Neural crest cell (in vitro differentiated cells): ENCODE results near the gene SREBF2. TPM values are rescaled to one million over a fixed set of nuclear protein-coding genes. Genes with fewer than 3 reads are reported as not detected.

ENCODE experiments used
- DNase-seq: peaks from one replicate; pipeline ENCODE4 v3.0.0; 2021; ENCODE audit warnings: low read depth, mixed read lengths, low spot score
- H3K27ac Mint-ChIP-seq: one replicate; pipeline ENCODE4 v1.8.0; 2021; ENCODE audit warnings: mild to moderate bottlenecking, mixed read lengths; ENCODE audit not compliant: unreplicated experiment
- H3K27me3 Mint-ChIP-seq: 2 replicates; pipeline ENCODE4 v1.8.0; 2021; ENCODE audit warnings: low read depth, mild to moderate bottlenecking, mixed read lengths
- H3K36me3 Mint-ChIP-seq: 2 replicates; pipeline ENCODE4 v1.8.0; 2021; ENCODE audit warnings: low read depth, mild to moderate bottlenecking, mixed read lengths
- H3K4me1 Mint-ChIP-seq: 2 replicates; pipeline ENCODE4 v1.8.0; 2021; ENCODE audit warnings: mixed read lengths
- H3K4me3 Mint-ChIP-seq: one replicate; pipeline ENCODE4 v1.8.0; 2021; ENCODE audit warnings: mild to moderate bottlenecking, mixed read lengths
- H3K9me3 Mint-ChIP-seq: 2 replicates; pipeline ENCODE4 v1.8.0; 2021; ENCODE audit warnings: mixed read lengths
- CTCF ChIP-seq: fragments of 200-600 bp; sonication (generic); conservative IDR thresholded peaks from 2 replicates; pipeline ENCODE4 v1.5.0; 2021; ENCODE audit warnings: antibody characterized with exemption, mild to moderate bottlenecking
- total RNA-seq: library from RNA; stranded (reverse); gene quantifications from 2 replicates; pipeline ENCODE4 v1.2.1, GENCODE V29; 2021

SREBF2 gene
- total RNA-seq, 1 donor from 2014 or later, result 209 TPM

DNA sequence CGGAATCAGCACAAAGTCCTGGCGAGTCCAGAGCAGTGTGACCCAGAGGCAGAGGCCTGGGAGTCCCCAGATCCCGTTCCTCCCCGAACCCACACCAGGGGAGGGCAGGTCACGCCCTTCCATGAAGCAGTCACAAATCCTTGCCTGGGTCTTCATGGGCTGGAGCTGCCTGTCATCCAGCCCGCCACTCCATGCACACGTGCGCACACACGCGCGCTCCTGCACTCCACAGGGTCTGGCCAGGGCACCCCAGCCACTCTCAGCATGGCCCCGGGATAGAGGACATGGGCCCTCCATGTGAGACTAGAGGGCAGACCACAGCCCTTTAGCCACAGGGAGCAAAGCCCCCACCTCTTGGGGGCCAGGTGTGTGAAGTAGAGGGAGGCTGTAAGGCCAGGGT is 99.4 kb downstream of the SREBF2 start:
- Mint-ChIP-seq H3K4me1 (peaks cover 16% of the 10 kb centered on the region), H3K36me3 (no peaks in the 10 kb centered on the region), H3K4me3 (peak overlapping the region; percentile 54), H3K9me3 (no peaks in the 10 kb centered on the region), H3K27ac (no peak overlapping the region), H3K27me3 (peaks cover 18% of the 10 kb centered on the region)
- TF ChIP-seq CTCF, result no peak
- DNase-seq, result no peak

DNA sequence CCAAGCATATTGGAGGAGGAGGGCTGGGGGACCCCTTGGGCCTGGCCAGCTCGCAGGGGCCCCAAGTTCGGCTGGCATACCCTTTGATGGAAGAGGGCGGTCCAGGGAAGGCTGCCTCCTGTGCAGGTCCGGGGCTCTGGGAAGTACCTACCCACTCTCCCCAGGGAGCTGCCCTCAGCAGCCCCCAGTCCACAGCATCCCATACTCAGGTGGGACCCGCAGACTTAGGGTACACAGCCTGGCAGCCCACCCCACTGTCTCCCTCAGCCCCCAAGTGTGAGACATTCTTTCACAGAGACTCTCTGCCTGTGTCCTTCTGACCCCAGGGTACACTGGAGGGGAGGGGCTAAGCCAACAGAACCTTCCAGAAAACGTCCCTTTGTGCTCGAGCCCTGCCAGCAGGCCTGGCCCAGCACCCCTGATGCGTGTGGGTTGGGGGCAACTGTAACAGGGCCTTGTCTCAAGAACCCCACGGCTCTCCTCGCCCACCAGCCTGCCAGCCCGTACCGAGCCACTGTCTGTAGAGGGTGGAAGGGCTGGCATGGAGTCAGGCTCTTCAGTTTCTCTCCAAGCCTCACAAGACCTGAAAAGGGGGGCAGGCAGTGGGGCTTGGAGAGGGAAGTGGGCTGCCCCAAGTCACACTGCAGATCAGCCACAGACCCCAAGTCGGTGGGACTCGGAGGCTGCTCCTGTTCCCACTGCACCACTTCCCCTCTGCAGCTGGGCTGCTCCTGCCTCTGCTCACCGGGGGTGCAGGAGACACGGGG is 100.7 kb downstream of the SREBF2 start:
- Mint-ChIP-seq H3K27ac (peak overlapping the region; percentile 19), H3K27me3 (peaks cover 6% of the 10 kb centered on the region), H3K4me3 (no peak overlapping the region), H3K9me3 (no peaks in the 10 kb centered on the region), H3K36me3 (no peaks in the 10 kb centered on the region), H3K4me1 (peaks cover 6% of the 10 kb centered on the region)
- TF ChIP-seq CTCF, result no peak
- no peak for DNase-seq

- no peak overlapping the region for H3K27ac Mint-ChIP-seq
- no peak overlapping the region for H3K4me3 Mint-ChIP-seq
- DNase-seq, result no peak
- no peaks in the 10 kb centered on the region for H3K9me3 Mint-ChIP-seq
- H3K4me1 Mint-ChIP-seq, result peaks cover 4% of the 10 kb centered on the region
- H3K27me3 Mint-ChIP-seq, result peaks cover under 1% of the 10 kb centered on the region
- no peak for TF ChIP-seq CTCF
- no peaks in the 10 kb centered on the region for H3K36me3 Mint-ChIP-seq
These were observed 101.5 kb downstream of the SREBF2 start for GRCh38 chr22:41934284-41935014.

DNA sequence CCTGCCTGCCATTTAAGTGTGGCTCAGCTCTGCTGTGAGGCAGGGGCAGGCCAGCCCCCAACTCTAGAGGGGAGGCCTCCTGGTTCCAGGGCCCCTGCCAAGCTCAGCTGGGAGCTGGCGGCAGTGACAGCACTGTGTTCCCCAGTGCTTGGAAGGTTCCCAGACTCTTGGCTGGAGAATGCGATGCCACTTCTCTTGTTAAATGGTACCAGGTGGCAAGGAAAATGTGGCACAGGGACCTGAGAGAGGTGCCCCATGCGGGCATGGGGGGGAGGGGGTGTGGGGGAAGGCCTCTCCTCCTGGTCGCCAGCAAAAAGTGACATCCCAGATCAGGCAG is 102.1 kb downstream of the SREBF2 start:
- peaks cover 8% of the 10 kb centered on the region for H3K4me1 Mint-ChIP-seq
- H3K9me3 Mint-ChIP-seq, result no peaks in the 10 kb centered on the region
- H3K36me3 Mint-ChIP-seq, result no peaks in the 10 kb centered on the region
- no peak overlapping the region for H3K27ac Mint-ChIP-seq
- no peak overlapping the region for H3K4me3 Mint-ChIP-seq
- no peaks in the 10 kb centered on the region for H3K27me3 Mint-ChIP-seq
- DNase-seq, result no peak
- TF ChIP-seq CTCF, result no peak

DNA sequence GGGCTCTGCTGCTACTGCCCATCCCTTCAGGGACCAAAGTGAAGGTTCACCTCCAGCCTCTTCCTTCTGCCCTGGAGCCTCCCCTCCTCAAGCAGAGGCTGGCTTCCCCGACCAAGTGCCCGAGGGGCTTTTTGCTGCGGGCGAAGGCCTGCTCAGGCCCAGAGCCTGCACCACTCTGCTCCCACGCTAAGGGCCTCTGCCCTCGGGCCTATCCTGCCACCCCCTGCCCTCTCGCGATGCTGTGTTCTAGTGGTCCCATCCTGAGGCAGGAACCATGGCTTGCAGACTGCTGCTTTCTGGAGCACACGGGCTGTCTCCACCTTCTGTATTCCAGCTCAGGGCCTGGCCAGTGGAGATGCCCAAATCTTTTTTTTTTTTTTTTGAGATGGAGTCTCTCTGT is 102.6 kb downstream of the SREBF2 start:
- H3K27me3 Mint-ChIP-seq, result no peaks in the 10 kb centered on the region
- no peak for DNase-seq
- H3K4me1 Mint-ChIP-seq, result peaks cover 11% of the 10 kb centered on the region
- no peak overlapping the region for H3K27ac Mint-ChIP-seq
- H3K4me3 Mint-ChIP-seq, result no peak overlapping the region
- H3K36me3 Mint-ChIP-seq, result no peaks in the 10 kb centered on the region
- TF ChIP-seq CTCF, result no peak
- H3K9me3 Mint-ChIP-seq, result no peaks in the 10 kb centered on the region
